Immature natural killer cell (primary cell): ENCODE results near the gene SORCS2. TPM values are rescaled to one million over a fixed set of nuclear protein-coding genes. Genes with fewer than 3 reads are reported as not detected.

ENCODE experiments used
- DNase-seq, 3 donors: peaks; one replicate each; pipeline ENCODE4 v3.0.0; 2022; ENCODE audit warnings: mixed read lengths in 1 of 3
- H3K27ac Mint-ChIP-seq, 6 donors: one replicate each; pipeline ENCODE4 v1.8.0; 2020; ENCODE audit warnings: mixed read lengths in 6 of 6, mild to moderate bottlenecking in 5 of 6, inconsistent platforms in 4 of 6, moderate library complexity in 3 of 6
- H3K27me3 Mint-ChIP-seq, 3 donors: one replicate each; pipeline ENCODE4 v1.8.0; 2020 to 2021; ENCODE audit warnings: low read depth in 3 of 3, mild to moderate bottlenecking in 3 of 3, mixed read lengths in 3 of 3, moderate library complexity in 3 of 3, inconsistent platforms in 1 of 3
- H3K36me3 Mint-ChIP-seq, 3 donors: one replicate each; pipeline ENCODE4 v1.8.0; 2020; ENCODE audit warnings: mixed read lengths in 3 of 3, inconsistent platforms in 2 of 3, mild to moderate bottlenecking in 2 of 3
- H3K4me1 Mint-ChIP-seq, 2 donors: one replicate each; pipeline ENCODE4 v1.8.0; 2020; ENCODE audit warnings: inconsistent platforms in 2 of 2, mild to moderate bottlenecking in 2 of 2, mixed read lengths in 2 of 2, moderate library complexity in 1 of 2
- H3K4me3 Mint-ChIP-seq, 5 donors: one replicate each; pipeline ENCODE4 v1.8.0; 2020; ENCODE audit warnings: mild to moderate bottlenecking in 5 of 5, mixed read lengths in 5 of 5, inconsistent platforms in 3 of 5, moderate library complexity in 3 of 5
- H3K9me3 Mint-ChIP-seq, 6 donors: one replicate each; pipeline ENCODE4 v1.8.0; 2020; ENCODE audit warnings: mild to moderate bottlenecking in 6 of 6, mixed read lengths in 6 of 6, inconsistent platforms in 4 of 6, moderate library complexity in 3 of 6
- polyA plus RNA-seq, 3 donors: library from polyadenylated mRNA; unstranded; fragments of 300-500 nt; fragmentation: Illumina TruSeq; gene quantifications; one replicate each; pipeline ENCODE4 v1.2.3, GENCODE V29; 2021

SORCS2 gene
- polyA plus RNA-seq, 3 donors from 2014 or later: 0.04 to 0.16 TPM; not detected in 1

DNA sequence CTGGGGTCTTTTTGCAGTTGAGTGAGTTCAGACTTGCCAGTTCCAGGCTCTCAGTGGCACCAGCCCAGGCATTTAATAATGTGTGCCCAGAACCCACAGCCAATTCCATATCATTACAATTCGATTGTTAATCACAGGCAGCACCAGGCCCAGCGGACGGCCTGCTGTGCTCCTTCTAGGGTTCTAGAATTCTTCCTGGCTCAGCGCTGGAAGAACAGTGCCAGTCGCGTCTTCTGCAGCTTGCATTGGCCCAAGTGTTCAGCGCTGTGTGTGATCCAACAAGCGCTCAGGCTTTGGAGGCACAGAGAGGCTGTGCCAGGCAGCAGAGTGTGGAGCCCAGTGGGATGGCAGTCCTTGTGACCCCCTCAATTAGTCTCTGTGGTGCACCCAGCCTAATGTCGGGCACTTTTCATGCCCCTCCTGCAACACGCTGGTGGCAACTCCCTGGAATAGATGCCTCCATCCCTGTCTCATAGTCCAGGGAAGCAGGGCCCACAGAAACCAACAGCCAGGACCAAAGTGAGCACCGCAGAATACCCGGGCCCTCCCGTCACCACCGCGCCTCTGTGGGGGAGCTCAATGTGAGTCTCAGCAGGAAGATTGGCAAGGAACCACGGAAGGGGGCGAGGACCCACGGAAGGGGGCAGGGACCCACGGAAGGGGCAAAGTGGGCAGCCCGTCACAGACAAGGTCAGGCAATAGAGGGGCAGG, 554.2 kb downstream of the SORCS2 start:
- no peak overlapping the region for H3K27ac Mint-ChIP-seq
- H3K36me3 Mint-ChIP-seq: no peaks in the 10 kb centered on the region
- no peak overlapping the region for H3K4me3 Mint-ChIP-seq
- H3K4me1 Mint-ChIP-seq: no peaks in the 10 kb centered on the region
- H3K27me3 Mint-ChIP-seq: peaks cover 0 to 7% (median 0%) of the 10 kb centered on the region in 3 donors
- DNase-seq: no peak
- no peaks in the 10 kb centered on the region for H3K9me3 Mint-ChIP-seq

GRCh38 chr4:7747062-7747385, 554.7 kb downstream of the SORCS2 start:
- peaks cover 0 to 8% (median 0%) of the 10 kb centered on the region in 3 donors for H3K27me3 Mint-ChIP-seq
- H3K4me3 Mint-ChIP-seq: no peak overlapping the region
- H3K36me3 Mint-ChIP-seq: no peaks in the 10 kb centered on the region
- no peak for DNase-seq
- H3K4me1 Mint-ChIP-seq: no peaks in the 10 kb centered on the region
- H3K9me3 Mint-ChIP-seq: no peaks in the 10 kb centered on the region
- H3K27ac Mint-ChIP-seq: no peak overlapping the region

GRCh38 chr4:7747566-7747965, 555.2 kb downstream of the SORCS2 start:
- Mint-ChIP-seq H3K36me3 (peaks cover 0 to under 1% (median 0%) of the 10 kb centered on the region in 3 donors), H3K9me3 (no peaks in the 10 kb centered on the region), H3K27ac (no peak overlapping the region), H3K4me3 (no peak overlapping the region), H3K27me3 (peaks cover 0 to 8% (median 0%) of the 10 kb centered on the region in 3 donors), H3K4me1 (no peaks in the 10 kb centered on the region)
- DNase-seq: no peak

DNA sequence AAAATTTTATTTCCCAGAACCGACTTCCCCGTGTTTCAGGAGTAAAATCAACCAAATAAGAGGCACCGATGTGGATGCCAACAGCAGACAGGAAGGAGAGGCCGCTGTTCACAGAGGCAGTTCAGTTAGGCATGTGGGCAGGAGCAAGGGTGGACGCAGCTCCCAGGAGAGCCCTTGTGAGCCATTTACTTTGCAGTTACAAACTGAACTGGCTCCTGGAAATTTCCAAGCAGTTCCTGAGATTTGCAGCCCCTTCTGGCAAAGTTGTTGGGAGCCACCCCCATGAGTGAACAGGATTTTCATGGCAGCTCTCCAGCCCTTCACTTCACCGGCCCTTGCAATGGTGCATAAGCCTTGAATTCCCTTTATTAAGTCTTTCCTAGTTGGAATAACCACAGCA, 558.2 kb downstream of the SORCS2 start:
- no peak overlapping the region for H3K27ac Mint-ChIP-seq
- H3K4me3 Mint-ChIP-seq: no peak overlapping the region
- H3K27me3 Mint-ChIP-seq: peaks cover 0 to 7% (median 2%) of the 10 kb centered on the region in 3 donors
- peaks cover 0 to 7% (median 0%) of the 10 kb centered on the region in 3 donors for H3K36me3 Mint-ChIP-seq
- H3K9me3 Mint-ChIP-seq: no peaks in the 10 kb centered on the region
- DNase-seq: no peak
- H3K4me1 Mint-ChIP-seq: no peaks in the 10 kb centered on the region

GRCh38 chr4:7750972-7751371, 558.6 kb downstream of the SORCS2 start:
- Mint-ChIP-seq H3K4me1 (no peaks in the 10 kb centered on the region), H3K36me3 (peaks cover 0 to 7% (median 0%) of the 10 kb centered on the region in 3 donors), H3K4me3 (no peak overlapping the region), H3K9me3 (no peaks in the 10 kb centered on the region), H3K27me3 (peaks cover 0 to 7% (median 2%) of the 10 kb centered on the region in 3 donors), H3K27ac (no peak overlapping the region)
- DNase-seq: no peak

DNA sequence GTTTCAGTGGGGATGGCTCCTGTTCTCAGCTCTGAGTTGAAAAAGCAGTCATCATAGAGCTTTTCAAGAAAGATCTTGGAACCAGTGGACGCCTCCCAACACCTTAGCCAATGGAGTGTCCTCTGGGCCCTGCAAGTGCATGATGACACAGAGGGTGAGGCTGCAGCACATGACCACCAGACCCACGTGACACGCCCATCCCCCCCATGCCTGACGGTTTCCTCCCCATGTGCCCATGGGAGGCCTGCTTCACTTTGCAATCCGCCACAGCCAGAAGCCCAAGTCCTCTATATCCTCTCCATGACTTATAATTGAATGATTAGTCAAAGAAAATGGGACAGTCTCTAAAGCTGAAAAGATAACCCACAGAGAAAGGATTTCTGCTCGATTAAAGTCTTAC, 560.3 kb downstream of the SORCS2 start:
- Mint-ChIP-seq H3K9me3 (no peaks in the 10 kb centered on the region), H3K4me3 (no peak overlapping the region), H3K27ac (no peak overlapping the region), H3K36me3 (peaks cover 0 to 7% (median 0%) of the 10 kb centered on the region in 3 donors), H3K27me3 (peaks cover 0 to 7% (median 2%) of the 10 kb centered on the region in 3 donors), H3K4me1 (no peaks in the 10 kb centered on the region)
- DNase-seq: no peak

DNA sequence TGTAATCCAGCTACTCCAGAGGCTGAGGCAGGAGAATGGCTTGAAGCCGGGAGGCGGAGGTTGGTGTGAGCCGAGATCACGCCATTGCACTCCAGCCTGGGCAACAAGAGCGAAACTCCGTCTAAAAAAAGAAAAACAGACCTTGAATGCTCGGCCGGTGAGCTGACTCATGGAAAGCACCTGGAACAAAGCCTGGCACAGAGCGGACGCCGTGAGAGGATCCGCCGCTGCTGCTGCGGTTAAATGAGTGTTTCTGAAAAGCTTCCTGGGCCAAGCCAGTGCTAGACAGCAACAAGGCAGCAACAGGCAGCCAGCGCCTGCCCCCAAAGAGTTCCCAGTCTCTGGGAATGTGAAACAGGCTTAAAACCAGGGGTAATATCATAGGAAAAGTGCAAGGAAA, 560.9 kb downstream of the SORCS2 start:
- Mint-ChIP-seq H3K27ac (peak overlapping the region in 1 of 6 donors; percentile 16), H3K4me3 (no peak overlapping the region), H3K9me3 (no peaks in the 10 kb centered on the region), H3K27me3 (peaks cover 0 to 7% (median 2%) of the 10 kb centered on the region in 3 donors), H3K36me3 (peaks cover 0 to 7% (median 0%) of the 10 kb centered on the region in 3 donors), H3K4me1 (no peaks in the 10 kb centered on the region)
- no peak for DNase-seq

DNA sequence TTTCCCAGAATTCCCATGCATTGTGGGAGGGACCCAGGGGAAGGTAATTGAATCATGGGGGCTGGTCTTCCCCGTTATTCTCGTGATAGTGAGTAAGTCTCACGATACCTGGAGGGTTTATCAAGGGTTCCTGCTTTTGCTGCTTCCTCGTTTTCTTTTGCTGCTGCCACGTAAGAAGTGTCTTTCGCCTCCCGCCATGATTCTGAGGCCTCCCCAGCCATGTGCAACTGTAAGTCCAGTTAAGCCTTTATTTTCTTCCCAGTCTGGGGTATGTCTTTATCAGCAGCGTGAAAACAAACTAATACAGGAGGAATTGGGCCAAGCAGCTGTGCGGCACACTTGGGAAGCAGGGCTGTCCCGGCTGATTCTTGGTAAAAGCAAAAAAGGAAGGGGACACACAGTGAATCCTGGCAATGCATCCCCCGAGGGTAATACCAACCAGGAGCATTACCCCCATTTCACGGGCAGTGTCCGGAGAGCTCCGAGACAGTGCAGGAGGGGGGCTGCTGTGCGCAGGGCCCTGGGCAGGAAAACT, 561.7 kb downstream of the SORCS2 start:
- Mint-ChIP-seq H3K27me3 (peaks cover 0 to 7% (median 2%) of the 10 kb centered on the region in 3 donors), H3K4me1 (peaks cover 3 to 6% of the 10 kb centered on the region in 2 donors), H3K36me3 (peaks cover 0 to 7% (median 0%) of the 10 kb centered on the region in 3 donors)

GRCh38 chr4:7754565-7755262, 562.4 kb downstream of the SORCS2 start:
- H3K27me3 Mint-ChIP-seq: peaks cover 0 to 5% (median 2%) of the 10 kb centered on the region in 3 donors
- DNase-seq: no peak
- H3K4me3 Mint-ChIP-seq: no peak overlapping the region
- no peaks in the 10 kb centered on the region for H3K9me3 Mint-ChIP-seq
- no peak overlapping the region for H3K27ac Mint-ChIP-seq
- H3K4me1 Mint-ChIP-seq: peaks cover 9 to 13% of the 10 kb centered on the region in 2 donors
- peaks cover 0 to 11% (median 0%) of the 10 kb centered on the region in 3 donors for H3K36me3 Mint-ChIP-seq

More for the DNA sequence above, 561.7 kb downstream of the SORCS2 start:
- Mint-ChIP-seq H3K27ac (peak overlapping the region in 1 of 6 donors; percentile 16), H3K4me3 (no peak overlapping the region), H3K9me3 (no peaks in the 10 kb centered on the region)
- DNase-seq: no peak

DNA sequence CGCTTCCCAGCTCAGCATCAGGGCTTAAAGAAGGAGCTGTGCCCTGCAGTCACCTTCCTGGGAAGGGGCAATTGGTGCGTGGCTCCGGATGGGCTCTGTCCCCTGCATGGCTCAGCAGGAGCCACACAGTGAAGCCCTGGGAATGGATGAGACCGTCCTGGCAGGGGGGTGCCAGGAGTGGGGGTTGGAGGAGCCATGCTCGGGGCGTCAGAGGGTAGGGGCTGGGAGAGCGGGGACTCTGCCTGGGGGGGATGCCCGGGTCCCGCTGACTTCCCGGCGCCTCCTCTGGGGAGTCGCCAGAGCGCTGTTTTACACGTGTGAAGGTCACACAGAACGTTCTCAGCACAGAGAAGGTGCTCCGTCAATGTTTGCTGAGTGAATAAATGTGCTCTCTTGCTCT, 563.2 kb downstream of the SORCS2 start:
- Mint-ChIP-seq H3K9me3 (no peaks in the 10 kb centered on the region), H3K36me3 (peaks cover 0 to 11% (median 0%) of the 10 kb centered on the region in 3 donors), H3K27ac (peak overlapping the region in 1 of 6 donors; percentile 68), H3K4me1 (peaks cover 14 to 17% of the 10 kb centered on the region in 2 donors), H3K4me3 (no peak overlapping the region), H3K27me3 (peaks cover 0 to 5% (median 2%) of the 10 kb centered on the region in 3 donors)
- DNase-seq: no peak

GRCh38 chr4:7756071-7756470, 563.7 kb downstream of the SORCS2 start:
- H3K27me3 Mint-ChIP-seq: peaks cover 0 to 5% (median 2%) of the 10 kb centered on the region in 3 donors
- peaks cover 14 to 17% of the 10 kb centered on the region in 2 donors for H3K4me1 Mint-ChIP-seq
- no peak overlapping the region for H3K4me3 Mint-ChIP-seq
- H3K9me3 Mint-ChIP-seq: no peaks in the 10 kb centered on the region
- DNase-seq: no peak
- peak overlapping the region in 1 of 6 donors; percentile 68 for H3K27ac Mint-ChIP-seq
- H3K36me3 Mint-ChIP-seq: peaks cover 0 to 11% (median 0%) of the 10 kb centered on the region in 3 donors

DNA sequence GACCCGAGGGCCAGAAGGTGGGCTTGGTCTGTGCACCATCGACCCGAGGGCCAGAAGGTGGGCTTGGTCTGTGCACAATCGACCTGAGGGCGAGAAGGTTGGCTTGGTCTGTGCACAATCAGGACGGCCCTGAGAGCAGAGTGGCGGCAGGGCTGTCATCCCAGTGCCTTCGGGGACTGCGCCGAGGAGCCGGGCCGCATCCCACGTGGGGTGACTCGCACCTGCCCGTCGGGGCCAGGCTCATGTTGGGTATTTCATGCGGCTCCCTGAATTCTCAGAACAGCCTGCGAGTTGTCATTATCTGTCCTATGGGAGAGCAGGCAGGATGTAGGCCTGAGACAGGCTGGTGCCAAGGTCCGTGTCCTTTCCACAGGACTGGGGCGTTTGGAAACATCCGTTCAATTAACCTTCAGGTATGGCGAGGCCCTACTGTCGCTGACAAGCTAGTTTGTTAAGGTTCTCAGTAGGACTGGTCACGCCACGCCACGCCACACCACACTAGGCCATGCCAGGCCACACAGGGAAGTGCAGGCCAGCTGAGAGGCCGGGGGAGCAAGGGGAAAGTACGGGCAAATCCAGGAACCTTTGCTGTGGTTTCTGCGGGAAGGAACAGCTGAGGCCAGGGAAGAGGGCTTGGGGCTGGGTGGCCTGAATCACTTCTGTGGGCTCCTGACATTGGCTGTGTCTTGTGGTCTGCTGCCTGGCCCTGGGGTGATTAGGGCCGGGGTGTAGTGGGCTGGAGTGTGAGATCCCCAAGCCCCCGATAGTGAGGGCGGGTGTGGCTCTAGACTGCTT, 564.4 kb downstream of the SORCS2 start:
- H3K4me1 Mint-ChIP-seq: peaks cover 18 to 22% of the 10 kb centered on the region in 2 donors
- peaks cover 0 to 4% (median 2%) of the 10 kb centered on the region in 3 donors for H3K27me3 Mint-ChIP-seq
- no peak for DNase-seq
- peak overlapping the region in 4 of 6 donors; percentile 16 to 94 (median 76) for H3K27ac Mint-ChIP-seq
- no peak overlapping the region for H3K4me3 Mint-ChIP-seq
- peaks cover 0 to 15% (median 0%) of the 10 kb centered on the region in 3 donors for H3K36me3 Mint-ChIP-seq
- no peaks in the 10 kb centered on the region for H3K9me3 Mint-ChIP-seq
